ENCODE data around the gene PDZD8. TPM values are rescaled to one million over a fixed set of nuclear protein-coding genes. Genes with fewer than 3 reads are reported as not detected.

PDZD8 gene
- total and polyA plus RNA-seq, 9 donors, result 8.0 to 49.6 (median 35.6) TPM

- TF ChIP-seq EP300 (IDR thresholded peaks at IDR 0.05), result no peak
- no peak for TF ChIP-seq CTCF (IDR thresholded peaks at IDR 0.05)
- no peak for TF ChIP-seq POLR2A (IDR thresholded peaks at IDR 0.05)
- Histone ChIP-seq H3K27ac (no peak overlapping the region), H3K27me3 (no peaks in the 10 kb centered on the region), H3K4me1 (ENCODE audit: insufficient read depth) (peaks cover 1% of the 10 kb centered on the region), H3K36me3 (no peaks in the 10 kb centered on the region), H3K4me3 (no peak overlapping the region), H3K9me3 (no peaks in the 10 kb centered on the region)
- 55 to 61% (median 58%) methylated on average over 7 of the region's 7 CpGs for WGBS, 3 donors
- intact Hi-C loops (cut with DNase I), result no loop called here
- no peak for DNase-seq
These were observed 124.8 kb downstream of the PDZD8 start for GRCh38 chr10:117250411-117250810.

GRCh38 chr10:117249493-117250093 is 125.6 kb downstream of the PDZD8 start:
- WGBS, 3 donors, result 74 to 85% (median 77%) methylated on average over 6 of the region's 6 CpGs

GRCh38 chr10:117248750-117249465 is 126.3 kb downstream of the PDZD8 start:
- TF ChIP-seq POLR2A (IDR thresholded peaks at IDR 0.05), result no peak
- intact Hi-C loops (cut with DNase I), result no loop called here
- Histone ChIP-seq H3K27me3 (no peaks in the 10 kb centered on the region), H3K9me3 (no peaks in the 10 kb centered on the region), H3K4me3 (no peak overlapping the region), H3K36me3 (no peaks in the 10 kb centered on the region), H3K27ac (no peak overlapping the region), H3K4me1 (ENCODE audit: insufficient read depth) (no peaks in the 10 kb centered on the region)
- no peak for DNase-seq
- 52 to 70% (median 64%) methylated on average over 10 of the region's 10 CpGs for WGBS, 3 donors

More at GRCh38 chr10:117249493-117250093, 125.6 kb downstream of the PDZD8 start:
- no peaks in the 10 kb centered on the region for H3K4me1 ChIP-seq (ENCODE audit: insufficient read depth)
- no peak overlapping the region for H3K27ac ChIP-seq
- no peaks in the 10 kb centered on the region for H3K9me3 ChIP-seq
- H3K36me3 ChIP-seq, result no peaks in the 10 kb centered on the region
- DNase-seq, result no peak
- H3K4me3 ChIP-seq, result no peak overlapping the region
- no peak for TF ChIP-seq EP300 (IDR thresholded peaks at IDR 0.05)
- H3K27me3 ChIP-seq, result no peaks in the 10 kb centered on the region
- intact Hi-C loops (cut with DNase I), result no loop called here

- Histone ChIP-seq H3K4me3 (no peak overlapping the region), H3K9me3 (no peaks in the 10 kb centered on the region), H3K4me1 (ENCODE audit: insufficient read depth) (no peaks in the 10 kb centered on the region), H3K27me3 (no peaks in the 10 kb centered on the region), H3K27ac (no peak overlapping the region), H3K36me3 (no peaks in the 10 kb centered on the region)
- no peak for DNase-seq
- whole genome bisulfite sequencing, 3 donors, result 81 to 93% (median 92%) methylated on average over 3 of the region's 3 CpGs
- intact Hi-C loops (cut with DNase I), result no loop called here
- TF ChIP-seq CTCF (IDR thresholded peaks at IDR 0.05), result no peak
- no peak for TF ChIP-seq EP300 (IDR thresholded peaks at IDR 0.05)
- TF ChIP-seq POLR2A (IDR thresholded peaks at IDR 0.05), result no peak
These were observed 128.1 kb downstream of the PDZD8 start for GRCh38 chr10:117246997-117247671.

GRCh38 chr10:117242463-117242832 is 132.8 kb downstream of the PDZD8 start:
- no peak for TF ChIP-seq CTCF (IDR thresholded peaks at IDR 0.05)
- no peak for TF ChIP-seq EP300 (IDR thresholded peaks at IDR 0.05)
- no peak for TF ChIP-seq POLR2A (IDR thresholded peaks at IDR 0.05)
- Histone ChIP-seq H3K4me3 (no peak overlapping the region), H3K9me3 (no peaks in the 10 kb centered on the region), H3K4me1 (ENCODE audit: insufficient read depth) (no peaks in the 10 kb centered on the region), H3K27ac (no peak overlapping the region), H3K27me3 (no peaks in the 10 kb centered on the region), H3K36me3 (no peaks in the 10 kb centered on the region)
- intact Hi-C loops (cut with DNase I), result no loop called here
- WGBS, 3 donors, result 87 to 88% (median 88%) methylated on average over 8 of the region's 8 CpGs
- no peak for DNase-seq
